SIG-M5 treated with dmso at 0.1 percent for 504 hours (cell line): ENCODE data around the gene MYT1.
A peak's percentile ranks its signal among the peaks of the same experiment; 100 is the strongest.

ENCODE experiments used
- DNase-seq: peaks from one replicate; lab custom pipeline; 2025; ENCODE audit not compliant: unreplicated experiment; lab: John Stamatoyannopoulos, UW

MYT1 gene

GRCh38 chr20:64242797-64243475 is 78.7 kb downstream of the MYT1 start:
- DNase-seq = no peak

GRCh38 chr20:64244281-64244805 is 80.1 kb downstream of the MYT1 start:
- DNase-seq = no peak

- DNase-seq = no peak
Measured at GRCh38 chr20:64244870-64245603, 80.8 kb downstream of the MYT1 start.

- no peak for DNase-seq
Measured at GRCh38 chr20:64245746-64246595, 81.7 kb downstream of the MYT1 start.

- no peak for DNase-seq
Measured at GRCh38 chr20:64246616-64247306, 82.5 kb downstream of the MYT1 start.

GRCh38 chr20:64247307-64247618 is 83.0 kb downstream of the MYT1 start:
- DNase-seq = no peak

GRCh38 chr20:64247970-64248841 is 84.0 kb downstream of the MYT1 start:
- no peak for DNase-seq

- DNase-seq = no peak
Measured at GRCh38 chr20:64250027-64250426, 85.8 kb downstream of the MYT1 start.

GRCh38 chr20:64253000-64253383 is 88.7 kb downstream of the MYT1 start:
- DNase-seq = no peak

- DNase-seq = no peak
Measured at GRCh38 chr20:64253443-64253842, 89.2 kb downstream of the MYT1 start.

GRCh38 chr20:64254156-64254555 is 89.9 kb downstream of the MYT1 start:
- DNase-seq = no peak

GRCh38 chr20:64254571-64255360 is 90.5 kb downstream of the MYT1 start:
- no peak for DNase-seq

GRCh38 chr20:64255361-64256281 is 91.4 kb downstream of the MYT1 start, which contains the start of gene PCMTD2:
TSS of gene PCMTD2 (plus strand) at chr20:64255748. CDS start at chr20:64259966, 4,218 bp downstream.
- peak; percentile 83 for DNase-seq

- DNase-seq = peak; percentile 53
Measured at GRCh38 chr20:64256282-64256935, 92.2 kb downstream of the MYT1 start.

GRCh38 chr20:64257107-64257757 is 93.0 kb downstream of the MYT1 start:
- no peak for DNase-seq

- DNase-seq = no peak
Measured at GRCh38 chr20:64258071-64258823, 94.0 kb downstream of the MYT1 start.
